DND-41 (cell line): ENCODE results near the gene CFAP91.

Experiments used
- ATAC-seq: fragments of 200-7000 bp; cut with Tn5 transposase; 3 replicates; pipeline ENCODE4 v1.9.1; 2021; ENCODE audit warnings: low read depth; ENCODE audit not compliant: insufficient read depth
- DNase-seq: peaks from one replicate; pipeline ENCODE4 v3.0.0-alpha.2; 2020
- H2AFZ ChIP-seq: 2 replicates; pipeline ENCODE4 v1.6.0; 2012; ENCODE audit warnings: low read depth, low read length
- H3K27ac ChIP-seq: 2 replicates; pipeline ENCODE4 v1.5.1; 2012; ENCODE audit warnings: low read length, inconsistent platforms
- H3K27me3 ChIP-seq: fragments of 200-600 bp; sonication (generic); 2 replicates; pipeline ENCODE4 v1.6.0; 2012; ENCODE audit warnings: low read length, mild to moderate bottlenecking, inconsistent platforms; ENCODE audit not compliant: insufficient read depth, poor library complexity
- H3K36me3 ChIP-seq: 2 replicates; pipeline ENCODE4 v1.5.1; 2012; ENCODE audit warnings: low read length, inconsistent platforms; ENCODE audit not compliant: insufficient read depth
- H3K4me1 ChIP-seq: 2 replicates; pipeline ENCODE4 v1.5.1; 2012; ENCODE audit warnings: mild to moderate bottlenecking, low read length; ENCODE audit not compliant: insufficient read depth
- H3K4me2 ChIP-seq: 2 replicates; pipeline ENCODE4 v1.6.0; 2012; ENCODE audit warnings: mild to moderate bottlenecking, moderate library complexity, low read length, inconsistent platforms; ENCODE audit not compliant: insufficient read depth
- H3K4me3 ChIP-seq, 2 experiments: fragments of 200-600 bp in 1 of 2; shearing (Covaris generic) in 1 of 2; 2 replicates each; pipeline ENCODE4 v1.5.1; 2012 to 2016; ENCODE audit warnings: inconsistent platforms in 2 of 2, low read length in 2 of 2, mild to moderate bottlenecking in 2 of 2, low read depth in 1 of 2, moderate library complexity in 1 of 2
- H3K79me2 ChIP-seq: 2 replicates; pipeline ENCODE4 v1.6.0; 2012; ENCODE audit warnings: low read length, inconsistent platforms; ENCODE audit not compliant: insufficient read depth
- H3K9ac ChIP-seq: 2 replicates; pipeline ENCODE4 v1.6.0; 2012; ENCODE audit warnings: low read depth, mild to moderate bottlenecking, inconsistent platforms, low read length, moderate library complexity
- H3K9me3 ChIP-seq: 2 replicates; pipeline ENCODE4 v1.5.1; 2012; ENCODE audit warnings: low read length, moderate library complexity, mild to moderate bottlenecking, inconsistent platforms; ENCODE audit not compliant: insufficient read depth, severe bottlenecking
- H4K20me1 ChIP-seq: 2 replicates; pipeline ENCODE4 v1.6.0; 2012; ENCODE audit warnings: low read length; ENCODE audit not compliant: insufficient read depth
- CTCF ChIP-seq: IDR thresholded peaks from 2 replicates; pipeline ENCODE4 v1.5.1; 2012; ENCODE audit warnings: borderline replicate concordance, low read length, moderate library complexity, mild to moderate bottlenecking; ENCODE audit not compliant: poor library complexity, severe bottlenecking; ENCODE audit errors: extremely low read depth
- EZH2 ChIP-seq: IDR thresholded peaks from 3 replicates; pipeline ENCODE4 v1.6.1; 2012; ENCODE audit warnings: borderline replicate concordance, low read depth, mild to moderate bottlenecking, moderate library complexity, low read length, inconsistent platforms; ENCODE audit not compliant: severe bottlenecking

The CFAP91 gene

GRCh38 chr3:119697394-119697793, 5.4 kb upstream of the CFAP91 start:
- no peaks in the 10 kb centered on the region for H4K20me1 ChIP-seq
- H3K4me2 ChIP-seq: no peak overlapping the region
- H3K9me3 ChIP-seq: peaks cover 4% of the 10 kb centered on the region
- H3K4me1 ChIP-seq: peaks cover 7% of the 10 kb centered on the region; the same call in 1 of the 2 replicates
- no peak overlapping the region for H2AFZ ChIP-seq
- no peak overlapping the region for H3K9ac ChIP-seq
- ATAC-seq (no peak), DNase-seq (no peak)
- H3K27ac ChIP-seq: no peak overlapping the region
- no peaks in the 10 kb centered on the region for H3K36me3 ChIP-seq
- H3K27me3 ChIP-seq: no peaks in the 10 kb centered on the region
- no peak overlapping the region for H3K4me3 ChIP-seq
- TF ChIP-seq EZH2: no peak
- no peak for TF ChIP-seq CTCF
- no peaks in the 10 kb centered on the region for H3K79me2 ChIP-seq

- DNase-seq (no peak), ATAC-seq (no peak)
- Histone ChIP-seq H3K27ac (no peak overlapping the region), H3K79me2 (no peaks in the 10 kb centered on the region), H3K4me2 (no peak overlapping the region), H2AFZ (peak overlapping the region; percentile 69; the same call in 1 of the 2 replicates), H3K27me3 (no peaks in the 10 kb centered on the region), H3K9ac (no peak overlapping the region), H3K9me3 (peaks cover 4% of the 10 kb centered on the region), H4K20me1 (no peaks in the 10 kb centered on the region), H3K4me1 (peaks cover 7% of the 10 kb centered on the region; the same call in 1 of the 2 replicates), H3K4me3 (no peak overlapping the region), H3K36me3 (no peaks in the 10 kb centered on the region)
- TF ChIP-seq CTCF (no peak), EZH2 (no peak)
These were observed 2.4 kb upstream of the CFAP91 start for GRCh38 chr3:119700269-119700919.

- no peak for TF ChIP-seq CTCF
- no peak for TF ChIP-seq EZH2
- Histone ChIP-seq H3K27me3 (no peaks in the 10 kb centered on the region), H3K9me3 (peaks cover 4% of the 10 kb centered on the region), H2AFZ (peak overlapping the region; percentile 69), H3K36me3 (no peaks in the 10 kb centered on the region), H3K27ac (no peak overlapping the region), H3K4me1 (peaks cover 7% of the 10 kb centered on the region; the same call in 1 of the 2 replicates), H3K9ac (no peak overlapping the region), H3K4me3 (no peak overlapping the region), H4K20me1 (no peaks in the 10 kb centered on the region), H3K79me2 (no peaks in the 10 kb centered on the region), H3K4me2 (peak overlapping the region; percentile 11; the same call in 1 of the 2 replicates)
- peak; percentile 65; the same call in 2 of the 3 replicates for ATAC-seq
- no peak for DNase-seq
These were observed 1.7 kb upstream of the CFAP91 start for GRCh38 chr3:119700920-119701734.
